Measurements from ENCODE around the gene MARCHF2.

Gene MARCHF2

GRCh38 chr19:8486661-8487136, 73.6 kb downstream of the MARCHF2 start:
- peaks cover 34% of the 10 kb centered on the region for H3K4me1 ChIP-seq (ENCODE audit: insufficient read depth, low read length)
- H3K4me3 ChIP-seq (ENCODE audit: low read length), result no peak overlapping the region
- H3K36me3 ChIP-seq (ENCODE audit: insufficient read depth, low read length), result peaks cover 69% of the 10 kb centered on the region
- no peaks in the 10 kb centered on the region for H3K9me3 ChIP-seq (ENCODE audit: low read length)
- no peaks in the 10 kb centered on the region for H3K27me3 ChIP-seq (ENCODE audit: insufficient read depth, low read length)
- no peak overlapping the region for H2AFZ ChIP-seq (ENCODE audit: low read depth, low read length)

DNA sequence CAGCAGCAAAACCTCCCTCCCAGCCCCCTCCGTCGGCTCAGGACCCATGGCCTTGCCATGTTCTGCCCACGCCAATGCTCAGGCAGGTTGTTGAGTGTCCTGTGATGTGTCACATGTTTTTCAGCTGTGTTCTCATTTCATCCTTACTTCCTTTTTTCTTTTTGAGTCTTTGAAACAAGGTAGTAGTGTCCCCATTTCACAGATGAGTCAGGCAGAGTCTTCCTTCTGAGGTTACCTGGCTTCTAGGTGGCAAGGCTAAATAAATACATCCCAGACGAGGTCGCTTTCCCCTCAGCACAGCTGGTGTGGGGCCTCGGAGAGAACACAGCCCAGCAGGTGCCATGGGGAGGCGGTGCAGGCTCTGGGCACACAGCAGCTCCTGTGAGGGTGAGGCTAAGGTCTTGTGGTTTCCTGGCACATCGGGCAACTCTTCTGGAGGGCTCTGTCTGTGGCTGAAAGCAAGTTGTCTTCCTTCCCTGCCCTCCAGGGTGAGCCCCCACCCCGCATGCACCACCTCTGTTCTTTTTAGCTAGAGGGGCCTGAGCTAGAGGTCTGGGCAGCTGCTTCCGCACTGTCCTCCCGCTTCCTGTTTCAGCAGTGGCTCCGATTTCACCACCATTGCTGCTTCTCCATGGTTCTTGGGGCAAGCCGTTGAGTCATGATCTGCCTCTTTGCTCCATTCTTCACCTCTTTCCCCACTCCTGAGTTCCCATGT, 74.2 kb downstream of the MARCHF2 start:
- Histone ChIP-seq H3K36me3 (ENCODE audit: insufficient read depth, low read length) (peaks cover 66% of the 10 kb centered on the region), H3K27me3 (ENCODE audit: insufficient read depth, low read length) (no peaks in the 10 kb centered on the region), H3K4me1 (ENCODE audit: insufficient read depth, low read length) (peaks cover 34% of the 10 kb centered on the region), H2AFZ (ENCODE audit: low read depth, low read length) (no peak overlapping the region), H3K4me3 (ENCODE audit: low read length) (no peak overlapping the region), H3K9me3 (ENCODE audit: low read length) (no peaks in the 10 kb centered on the region)

- no peaks in the 10 kb centered on the region for H3K9me3 ChIP-seq (ENCODE audit: low read length)
- H3K36me3 ChIP-seq (ENCODE audit: insufficient read depth, low read length), result peaks cover 55% of the 10 kb centered on the region
- no peak overlapping the region for H2AFZ ChIP-seq (ENCODE audit: low read depth, low read length)
Observed at GRCh38 chr19:8488365-8488764, 75.3 kb downstream of the MARCHF2 start.

More at GRCh38 chr19:8488365-8488764, 75.3 kb downstream of the MARCHF2 start:
- Histone ChIP-seq H3K4me3 (ENCODE audit: low read length) (no peak overlapping the region), H3K27me3 (ENCODE audit: insufficient read depth, low read length) (no peaks in the 10 kb centered on the region), H3K4me1 (ENCODE audit: insufficient read depth, low read length) (peaks cover 34% of the 10 kb centered on the region)

Measured in neuron (in vitro differentiated cells).